ENCODE data around the gene TIMM9.

The TIMM9 gene

DNA sequence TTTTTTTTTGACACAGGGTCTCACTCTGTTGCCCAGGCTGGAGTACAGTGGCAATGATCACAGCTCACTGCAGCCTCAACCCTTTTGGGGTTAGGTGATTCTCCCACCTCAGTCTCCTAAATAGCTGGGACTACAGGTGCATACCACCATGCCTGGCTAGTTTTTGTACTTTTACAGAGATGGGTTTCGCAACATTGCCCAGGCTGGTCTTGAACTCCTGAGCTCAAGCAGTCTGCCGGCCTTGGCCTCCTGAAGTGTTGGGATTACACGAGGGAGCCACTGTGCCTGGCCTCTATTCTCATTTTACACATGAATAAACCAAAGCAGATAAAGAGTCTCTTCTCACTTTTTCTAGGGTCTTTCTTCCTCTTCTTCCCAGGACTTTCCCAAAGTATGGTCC, 28.4 kb downstream of the TIMM9 start:
- no peak overlapping the region for H3K4me3 ChIP-seq (replicated peaks; ENCODE audit: low read depth, low read length)
- TF ChIP-seq, protein P1, sequence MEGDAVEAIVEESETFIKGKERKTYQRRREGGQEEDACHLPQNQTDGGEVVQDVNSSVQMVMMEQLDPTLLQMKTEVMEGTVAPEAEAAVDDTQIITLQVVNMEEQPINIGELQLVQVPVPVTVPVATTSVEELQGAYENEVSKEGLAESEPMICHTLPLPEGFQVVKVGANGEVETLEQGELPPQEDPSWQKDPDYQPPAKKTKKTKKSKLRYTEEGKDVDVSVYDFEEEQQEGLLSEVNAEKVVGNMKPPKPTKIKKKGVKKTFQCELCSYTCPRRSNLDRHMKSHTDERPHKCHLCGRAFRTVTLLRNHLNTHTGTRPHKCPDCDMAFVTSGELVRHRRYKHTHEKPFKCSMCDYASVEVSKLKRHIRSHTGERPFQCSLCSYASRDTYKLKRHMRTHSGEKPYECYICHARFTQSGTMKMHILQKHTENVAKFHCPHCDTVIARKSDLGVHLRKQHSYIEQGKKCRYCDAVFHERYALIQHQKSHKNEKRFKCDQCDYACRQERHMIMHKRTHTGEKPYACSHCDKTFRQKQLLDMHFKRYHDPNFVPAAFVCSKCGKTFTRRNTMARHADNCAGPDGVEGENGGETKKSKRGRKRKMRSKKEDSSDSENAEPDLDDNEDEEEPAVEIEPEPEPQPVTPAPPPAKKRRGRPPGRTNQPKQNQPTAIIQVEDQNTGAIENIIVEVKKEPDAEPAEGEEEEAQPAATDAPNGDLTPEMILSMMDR (IDR thresholded peaks at IDR 0.05; ENCODE audit: low read depth, low read length, missing control alignments) = no peak
- DNase-seq (ENCODE audit: extremely low read depth, low read depth) = no peak

- no peak overlapping the region for H3K4me3 ChIP-seq (replicated peaks; ENCODE audit: low read depth, low read length)
- no peak for DNase-seq (ENCODE audit: extremely low read depth, low read depth)
- TF ChIP-seq, protein P1 (IDR thresholded peaks at IDR 0.05; ENCODE audit: low read depth, low read length, missing control alignments) = no peak
These were observed 28.8 kb downstream of the TIMM9 start for GRCh38 chr14:58398495-58398894.

DNA sequence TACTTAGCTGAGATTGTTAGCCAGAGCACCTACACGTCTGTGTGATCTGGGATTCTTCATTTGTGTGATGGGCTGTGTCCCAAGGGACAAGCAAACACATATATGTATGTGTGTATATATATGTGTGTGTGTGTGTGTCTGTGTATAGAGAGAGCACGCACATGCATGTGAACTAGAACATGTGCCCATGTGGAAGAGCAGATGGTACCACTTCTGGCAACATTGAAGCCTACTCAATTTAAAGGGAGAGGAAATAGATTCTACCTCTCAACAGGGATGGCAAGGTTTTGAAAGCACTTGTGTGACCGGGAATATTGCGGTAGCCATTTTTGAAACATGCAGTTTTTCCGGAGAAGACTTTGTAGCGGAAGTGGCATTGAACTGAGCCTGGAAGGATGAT, 30.2 kb downstream of the TIMM9 start:
- TF ChIP-seq, protein P1 (IDR thresholded peaks at IDR 0.05; ENCODE audit: low read depth, low read length, missing control alignments) = no peak
- DNase-seq (ENCODE audit: extremely low read depth, low read depth) = no peak

DNA sequence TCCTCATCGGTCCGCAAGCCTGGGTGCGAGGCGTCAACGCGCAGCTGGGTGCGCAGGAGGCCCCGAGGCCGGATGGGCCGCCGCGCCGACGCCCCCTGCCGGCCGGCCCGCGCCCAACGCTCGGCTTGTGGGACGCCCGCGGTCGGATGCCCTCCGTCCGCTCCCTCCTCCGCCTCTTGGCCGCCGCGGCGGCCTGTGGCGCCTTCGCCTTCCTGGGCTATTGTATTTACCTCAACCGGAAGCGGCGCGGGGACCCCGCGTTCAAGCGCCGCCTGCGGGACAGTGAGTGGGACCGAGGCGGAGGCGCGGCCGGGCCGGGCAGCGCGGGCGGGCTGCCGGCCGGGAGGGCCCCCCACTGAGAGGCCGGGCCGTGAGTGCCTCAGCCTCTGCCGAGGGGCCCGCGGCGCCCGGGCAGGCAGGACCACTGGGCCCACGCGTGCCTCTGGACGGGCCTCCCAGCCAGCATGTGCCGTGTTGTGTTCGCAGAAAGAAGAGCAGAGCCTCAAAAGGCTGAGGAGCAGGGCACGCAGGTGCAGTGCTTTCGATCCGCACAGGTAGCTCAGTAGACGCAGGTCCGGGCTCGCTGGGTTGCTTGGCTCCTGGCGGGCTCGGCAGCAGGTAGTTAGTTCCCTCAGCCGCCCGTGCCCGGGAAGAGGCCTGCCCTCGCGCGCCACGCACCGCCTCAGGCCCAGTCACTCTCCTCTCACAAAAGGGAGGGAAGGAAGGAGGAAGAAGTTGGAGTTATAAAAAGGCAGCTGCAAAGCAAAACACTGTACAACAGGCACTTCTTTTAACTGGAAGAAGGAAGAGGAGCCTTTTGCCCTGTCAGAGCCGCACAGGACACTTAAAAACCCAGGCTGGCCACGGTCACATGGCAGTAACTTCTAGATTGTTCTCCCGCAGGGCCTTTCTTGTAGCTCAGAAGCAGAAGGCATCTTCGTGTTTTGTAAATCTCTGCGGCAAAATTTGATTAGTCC, 31.2 kb downstream of the TIMM9 start, which contains the start of gene TOMM20L:
Gene TOMM20L, plus strand, starts transcription at position 119 of the 977 bp plus-strand sequence. Its CDS starts 28 bp downstream, at position 147.
- H3K4me3 ChIP-seq (replicated peaks; ENCODE audit: low read depth, low read length) = peak within 1 kb of the TSS; percentile 33
- TF ChIP-seq, protein P1 (IDR thresholded peaks at IDR 0.05; ENCODE audit: low read depth, low read length, missing control alignments) = peak; percentile 42
- DNase-seq (ENCODE audit: extremely low read depth, low read depth) = no peak

More for the DNA sequence above, 30.2 kb downstream of the TIMM9 start:
- H3K4me3 ChIP-seq (replicated peaks; ENCODE audit: low read depth, low read length) = no peak overlapping the region

DNA sequence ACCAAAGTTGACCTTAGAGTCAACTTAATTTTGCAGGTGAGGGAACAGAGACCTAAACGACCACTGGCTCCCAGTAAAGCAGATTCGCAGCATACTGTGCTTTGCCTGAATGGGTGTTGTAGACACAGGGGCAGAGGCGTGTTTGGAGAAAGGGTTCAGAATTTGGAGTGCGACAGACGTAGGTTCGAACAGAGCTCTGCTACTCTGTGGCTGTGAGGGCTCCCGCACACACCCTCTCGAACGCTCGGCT, 31.8 kb downstream of the TIMM9 start:
- peak overlapping the region; percentile 33 for H3K4me3 ChIP-seq (replicated peaks; ENCODE audit: low read depth, low read length)
- DNase-seq (ENCODE audit: extremely low read depth, low read depth) = no peak
- TF ChIP-seq, protein P1 (IDR thresholded peaks at IDR 0.05; ENCODE audit: low read depth, low read length, missing control alignments) = no peak

GRCh38 chr14:58390830-58391229, 36.5 kb downstream of the TIMM9 start:
- H3K4me3 ChIP-seq (replicated peaks; ENCODE audit: low read depth, low read length) = no peak overlapping the region
- DNase-seq (ENCODE audit: extremely low read depth, low read depth) = no peak
- TF ChIP-seq, protein P1 (IDR thresholded peaks at IDR 0.05; ENCODE audit: low read depth, low read length, missing control alignments) = no peak
